Mucosa of descending colon (tissue), 3 donors: ENCODE results near the gene ACY1. TPM values are rescaled to one million over a fixed set of nuclear protein-coding genes. Genes with fewer than 3 reads are reported as not detected.

Experiments
- ATAC-seq: fragments of 200-7000 bp; cut with Tn5 transposase; one replicate; pipeline ENCODE4 v1.9.1; 2020; ENCODE audit warnings: mild to moderate bottlenecking, moderate library complexity
- DNase-seq, 3 donors: peaks; one replicate each; pipeline ENCODE4 v3.0.0-alpha.2; 2020
- H3K36me3 ChIP-seq: fragments of 200-600 bp; one replicate; pipeline ENCODE4 v1.8.0; 2021; ENCODE audit warnings: low read depth, mild to moderate bottlenecking
- H3K4me1 ChIP-seq: fragments of 200-600 bp; one replicate; pipeline ENCODE4 v1.8.0; 2021; ENCODE audit warnings: low read depth, mild to moderate bottlenecking
- H3K4me3 ChIP-seq: fragments of 200-600 bp; one replicate; pipeline ENCODE4 v1.8.0; 2021; ENCODE audit warnings: mild to moderate bottlenecking
- H3K9me3 ChIP-seq: fragments of 200-600 bp; one replicate; pipeline ENCODE4 v1.8.0; 2021; ENCODE audit warnings: mild to moderate bottlenecking
- CTCF ChIP-seq: fragments of 200-600 bp; IDR thresholded peaks from one replicate; pipeline ENCODE4 v1.8.0; 2022; ENCODE audit warnings: antibody characterized with exemption, mild to moderate bottlenecking
- intact Hi-C, 2 donors: fragments of 100-400 bp; cut with DNase I in 1 of 2; cut with micrococcal nuclease in 1 of 2; formaldehyde crosslinking; loops; one replicate each; pipeline versions ENCODE4 v1.11.0 to v1.11.1; 2022; cut with DNase I, micrococcal nuclease
- total RNA-seq, 3 donors: library from RNA; stranded (reverse); fragmentation: NEBNext Ultra II Directional in 2 of 3; extraction: Animal tissue kit (Norgen Biotek cat#: 25700) in 2 of 3; gene quantifications; one replicate each; pipeline versions ENCODE4 v1.2.1 to v1.2.4, GENCODE V29; 2021 to 2023
- donor health status: DM: no; HTN: no; CAD: no; lungs with moderate emphysema.
- donor health status: DM: no; HTN: no; CAD: no.
- donor health status: DM: no; HTN: yes; CAD: no.

Gene ACY1
- total RNA-seq, 3 donors from 2014 or later: 79.9 to 180 (median 133) TPM

- Histone ChIP-seq H3K4me1 (no peaks in the 10 kb centered on the region), H3K9me3 (no peaks in the 10 kb centered on the region), H3K4me3 (no peak overlapping the region), H3K36me3 (no peaks in the 10 kb centered on the region)
- TF ChIP-seq CTCF: no peak
- intact Hi-C loops: no loop called here
- no peak for DNase-seq
- ATAC-seq: no peak
Observed at GRCh38 chr3:52024765-52025452, 41.6 kb downstream of the ACY1 start.

- H3K4me3 ChIP-seq: no peak overlapping the region
- H3K4me1 ChIP-seq: no peaks in the 10 kb centered on the region
- DNase-seq (no peak), ATAC-seq (no peak)
- no peak for TF ChIP-seq CTCF
- H3K9me3 ChIP-seq: no peaks in the 10 kb centered on the region
- intact Hi-C loops: no loop called here
- H3K36me3 ChIP-seq: no peaks in the 10 kb centered on the region
Observed at GRCh38 chr3:52025453-52025852, 42.1 kb downstream of the ACY1 start.

GRCh38 chr3:52026041-52026440 is 42.7 kb downstream of the ACY1 start:
- H3K9me3 ChIP-seq: no peaks in the 10 kb centered on the region
- ATAC-seq: no peak
- DNase-seq: no peak
- no peaks in the 10 kb centered on the region for H3K36me3 ChIP-seq
- intact Hi-C loops: no loop called here
- H3K4me1 ChIP-seq: no peaks in the 10 kb centered on the region
- H3K4me3 ChIP-seq: no peak overlapping the region
- TF ChIP-seq CTCF: no peak

- Histone ChIP-seq H3K36me3 (no peaks in the 10 kb centered on the region), H3K4me3 (no peak overlapping the region), H3K4me1 (no peaks in the 10 kb centered on the region), H3K9me3 (no peaks in the 10 kb centered on the region)
- ATAC-seq: no peak
- DNase-seq: no peak
- intact Hi-C loops: no loop called here
- no peak for TF ChIP-seq CTCF
Observed at GRCh38 chr3:52028572-52028971, 45.2 kb downstream of the ACY1 start.

GRCh38 chr3:52029053-52029452 is 45.7 kb downstream of the ACY1 start:
- DNase-seq (no peak), ATAC-seq (no peak)
- TF ChIP-seq CTCF: no peak
- Histone ChIP-seq H3K9me3 (no peaks in the 10 kb centered on the region), H3K4me3 (no peak overlapping the region), H3K4me1 (no peaks in the 10 kb centered on the region), H3K36me3 (no peaks in the 10 kb centered on the region)
- intact Hi-C loops: no loop called here

GRCh38 chr3:52029535-52029934 is 46.2 kb downstream of the ACY1 start:
- no peak for TF ChIP-seq CTCF
- no peaks in the 10 kb centered on the region for H3K4me1 ChIP-seq
- ATAC-seq (no peak), DNase-seq (no peak)
- intact Hi-C loops: no loop called here
- H3K36me3 ChIP-seq: no peaks in the 10 kb centered on the region
- H3K4me3 ChIP-seq: no peak overlapping the region
- no peaks in the 10 kb centered on the region for H3K9me3 ChIP-seq
